H1 (cell line): ENCODE measurements around the gene TRIM58. TPM values are rescaled to one million over a fixed set of nuclear protein-coding genes. Genes with fewer than 3 reads are reported as not detected.

ENCODE experiments used
- CTCF ChIA-PET: fragments of 300-600 bp; sonication (Branson Sonifier 250); formaldehyde crosslinking; loops from one replicate; lab custom pipeline; 2021; ENCODE audit not compliant: partially characterized antibody; lab: Charles Lee
- POLR2A ChIA-PET: fragments of 300-600 bp; sonication (Branson Sonifier 250); formaldehyde crosslinking; loops from one replicate; lab custom pipeline; 2021; ENCODE audit warnings: inconsistent platforms; ENCODE audit not compliant: partially characterized antibody; lab: Charles Lee
- DNase-seq, 2 experiments: peaks; one replicate each; pipeline versions ENCODE4 v3.0.0 to v3.0.0-alpha.2; 2010 to 2022; ENCODE audit warnings: low spot score in 2 of 2, low read depth in 1 of 2, mixed read lengths in 1 of 2
- FAIRE-seq: peaks from 2 replicates; lab custom pipeline; 2011; peaks lifted over from hg19 to GRCh38; lab: Jason Lieb, UNC
- H2AFZ ChIP-seq: 2 replicates; pipeline ENCODE4 v1.8.1; 2012; ENCODE audit warnings: low read length, inconsistent platforms
- H2AK5ac ChIP-seq: 2 replicates; pipeline ENCODE4 v1.6.1; 2013; ENCODE audit warnings: low read depth, low read length
- H2BK120ac ChIP-seq: replicated peaks from 2 replicates; pipeline ENCODE3; 2013; ENCODE audit warnings: low read depth, low read length, inconsistent platforms
- H2BK12ac ChIP-seq: 2 replicates; pipeline ENCODE4 v1.6.1; 2013; ENCODE audit warnings: low read depth, low read length
- H2BK15ac ChIP-seq: 2 replicates; pipeline ENCODE4 v1.6.1; 2013; ENCODE audit warnings: low read length
- H2BK20ac ChIP-seq: 2 replicates; pipeline ENCODE4 v1.6.1; 2013; ENCODE audit warnings: low read length
- H2BK5ac ChIP-seq: 2 replicates; pipeline ENCODE4 v1.6.1; 2013; ENCODE audit warnings: low read depth, low read length
- H3K14ac ChIP-seq: 2 replicates; pipeline ENCODE4 v1.6.1; 2013; ENCODE audit warnings: inconsistent platforms; ENCODE audit not compliant: insufficient read length
- H3K18ac ChIP-seq: 2 replicates; pipeline ENCODE4 v1.6.1; 2013; ENCODE audit warnings: low read length; ENCODE audit errors: extremely low read depth
- H3K23ac ChIP-seq: 2 replicates; pipeline ENCODE4 v1.6.1; 2013; ENCODE audit warnings: inconsistent platforms; ENCODE audit not compliant: insufficient read length
- H3K23me2 ChIP-seq: 2 replicates; pipeline ENCODE4 v1.6.1; 2013; ENCODE audit warnings: low read depth, low read length
- H3K27ac ChIP-seq: 2 replicates; pipeline ENCODE4 v1.6.1; 2011; ENCODE audit warnings: low read depth, low read length, inconsistent platforms
- H3K27me3 ChIP-seq, 4 experiments: replicated peaks in 1 of 4; 1 replicate in 1 of 4; 2 replicates in 3 of 4; pipeline versions ENCODE4 v1.6.1 to v1.8.1; 2011 to 2013; ENCODE audit warnings: low read length in 3 of 4, mild to moderate bottlenecking in 3 of 4, inconsistent platforms in 2 of 4, mixed read lengths in 2 of 4, moderate library complexity in 1 of 4; ENCODE audit not compliant: control insufficient read depth in 3 of 4, insufficient read depth in 3 of 4; ENCODE audit errors: extremely low read depth in 1 of 4
- H3K36me3 ChIP-seq, 4 experiments: 2 replicates each; pipeline versions ENCODE4 v1.6.1 to v1.8.1; 2011 to 2013; ENCODE audit warnings: mild to moderate bottlenecking in 4 of 4, low read length in 3 of 4, moderate library complexity in 2 of 4, control low read depth in 1 of 4, inconsistent platforms in 1 of 4; ENCODE audit not compliant: insufficient read depth in 4 of 4, control insufficient read depth in 2 of 4
- H3K4ac ChIP-seq: replicated peaks from 2 replicates; pipeline ENCODE3; 2013; ENCODE audit warnings: low read length, low read depth, mixed read lengths, inconsistent platforms; ENCODE audit not compliant: insufficient read length
- H3K4me1 ChIP-seq, 4 experiments: replicated peaks in 1 of 4; 1 replicate in 1 of 4; 2 replicates in 3 of 4; pipeline versions ENCODE4 v1.6.1 to v1.8.1; 2011 to 2013; ENCODE audit warnings: low read length in 3 of 4, inconsistent platforms in 2 of 4, mixed read lengths in 1 of 4; ENCODE audit not compliant: insufficient read depth in 4 of 4, control insufficient read depth in 3 of 4
- H3K4me2 ChIP-seq, 2 experiments: 2 replicates each; pipeline versions ENCODE4 v1.6.1 to v1.8.1; 2011 to 2013; ENCODE audit warnings: low read depth in 2 of 2, low read length in 2 of 2, control low read depth in 1 of 2, inconsistent platforms in 1 of 2, mild to moderate bottlenecking in 1 of 2; ENCODE audit not compliant: insufficient read depth in 1 of 2
- H3K4me3 ChIP-seq, 4 experiments: fragments of 200-600, 300-600 bp in 1 of 4; sonication (generic), shearing (Covaris generic), sonication (Bioruptor Twin) in 1 of 4; 2 replicates each; pipeline versions ENCODE4 v1.5.1 to v1.8.1; 2011 to 2016; ENCODE audit warnings: low read length in 4 of 4, low read depth in 3 of 4, control low read depth in 2 of 4, inconsistent platforms in 2 of 4, mild to moderate bottlenecking in 2 of 4, mixed read lengths in 1 of 4, moderate library complexity in 1 of 4; ENCODE audit not compliant: insufficient read depth in 2 of 4; ENCODE audit errors: extremely low read depth in 1 of 4
- H3K56ac ChIP-seq: replicated peaks from 2 replicates; pipeline ENCODE3; 2013; ENCODE audit warnings: low read depth, mild to moderate bottlenecking, mixed read lengths, low read length, inconsistent platforms; ENCODE audit not compliant: insufficient read length
- H3K79me1 ChIP-seq: 2 replicates; pipeline ENCODE4 v1.6.1; 2013; ENCODE audit warnings: low read depth, low read length, control low read depth
- H3K79me2 ChIP-seq, 2 experiments: 2 replicates each; pipeline versions ENCODE4 v1.6.1 to v1.8.1; 2012 to 2013; ENCODE audit warnings: low read length in 2 of 2, mild to moderate bottlenecking in 2 of 2, inconsistent platforms in 1 of 2; ENCODE audit not compliant: insufficient read depth in 2 of 2, control insufficient read depth in 1 of 2
- H3K9ac ChIP-seq, 4 experiments: replicated peaks in 1 of 4; 1 replicate in 1 of 4; 2 replicates in 3 of 4; pipeline versions ENCODE4 v1.6.1 to v1.8.1; 2011 to 2013; ENCODE audit warnings: low read depth in 3 of 4, low read length in 3 of 4, control low read depth in 2 of 4, mild to moderate bottlenecking in 2 of 4, moderate library complexity in 2 of 4, inconsistent platforms in 1 of 4; ENCODE audit errors: extremely low read depth in 1 of 4
- H3K9me3 ChIP-seq, 2 experiments: 2 replicates each; pipeline versions ENCODE4 v1.6.1 to v1.8.1; 2012 to 2013; ENCODE audit warnings: mild to moderate bottlenecking in 2 of 2, moderate library complexity in 2 of 2, control low read depth in 1 of 2, inconsistent platforms in 1 of 2, low read depth in 1 of 2, low read length in 1 of 2, mixed read lengths in 1 of 2; ENCODE audit not compliant: insufficient read depth in 2 of 2
- H4K20me1 ChIP-seq, 2 experiments: replicated peaks in 1 of 2; 2 replicates each; pipeline versions ENCODE3 to v1.8.1; 2011 to 2013; ENCODE audit warnings: inconsistent platforms in 2 of 2, low read length in 2 of 2, mild to moderate bottlenecking in 1 of 2; ENCODE audit not compliant: insufficient read depth in 2 of 2, control insufficient read depth in 1 of 2
- H4K5ac ChIP-seq: 2 replicates; pipeline ENCODE4 v1.6.1; 2013; ENCODE audit warnings: low read length, low read depth, mixed read lengths, inconsistent platforms; ENCODE audit not compliant: insufficient read length
- H4K8ac ChIP-seq: 2 replicates; pipeline ENCODE4 v1.8.0; 2013; ENCODE audit warnings: mild to moderate bottlenecking, moderate library complexity, low read length, inconsistent platforms; ENCODE audit not compliant: insufficient read depth; ENCODE audit errors: extremely low read depth
- H4K91ac ChIP-seq: replicated peaks from 2 replicates; pipeline ENCODE3; 2013; ENCODE audit warnings: low read length, mixed read lengths, inconsistent platforms; ENCODE audit not compliant: insufficient read length
- CTBP2 ChIP-seq: IDR thresholded peaks from 2 replicates; pipeline ENCODE4 v1.7.0; 2011; ENCODE audit warnings: borderline replicate concordance, mild to moderate bottlenecking, moderate library complexity, mixed read lengths, low read length; ENCODE audit not compliant: insufficient read depth, insufficient read length
- E2F6 ChIP-seq: IDR thresholded peaks from 2 replicates; pipeline ENCODE4 v1.6.1; 2012; ENCODE audit warnings: inconsistent platforms
- KDM5A ChIP-seq: fragments of 200-600 bp; IDR thresholded peaks from 2 replicates; pipeline ENCODE4 v1.7.1; 2012; ENCODE audit warnings: mild to moderate bottlenecking, low read length, inconsistent platforms, mixed read lengths
- SAP30 ChIP-seq: fragments of 300-600 bp; sonication (generic); IDR thresholded peaks from 2 replicates; pipeline ENCODE4 v1.7.1; 2012; ENCODE audit warnings: low read length, moderate library complexity, mild to moderate bottlenecking, inconsistent platforms; ENCODE audit not compliant: insufficient read depth, insufficient replicate concordance
- SP2 ChIP-seq: IDR thresholded peaks from 2 replicates; pipeline ENCODE4 v1.6.1; 2012; ENCODE audit warnings: mild to moderate bottlenecking, low read length, inconsistent platforms
- TAF1 ChIP-seq: IDR thresholded peaks from 2 replicates; pipeline ENCODE4 v1.6.1; 2011; ENCODE audit warnings: mild to moderate bottlenecking, low read depth, low read length
- TCF12 ChIP-seq: IDR thresholded peaks from 2 replicates; pipeline ENCODE4 v1.6.1; 2011; ENCODE audit warnings: low read depth, mild to moderate bottlenecking, low read length
- WGBS, 2 experiments: shearing (Covaris generic) in 1 of 2; methylation state at CpG; one replicate each; pipeline versions ENCODE4 v1.1.6 to v1.1.7; 2013 to 2015; ENCODE audit warnings: low lambda C conversion rate in 2 of 2, mixed read lengths in 2 of 2, inconsistent platforms in 1 of 2, low coverage in 1 of 2, missing lambda C conversion rate in 1 of 2; ENCODE audit not compliant: insufficient replicate concordance in 2 of 2, insufficient coverage in 1 of 2, insufficient read length in 1 of 2; ENCODE audit errors: extremely low coverage in 1 of 2, missing lambda C conversion rate in 1 of 2; 5-methylcytosine and 5-hydroxymethylcytosine counted together
- polyA plus RNA-seq, 7 experiments: library from polyadenylated mRNA; depleted of rRNA in 3 of 7; stranded (reverse) in 5 of 7; unstranded in 2 of 7; fragments of >200 nt in 5 of 7; fragments of 200-250 nt in 2 of 7; gene quantifications; 1 replicate in 5 of 7; 2 replicates in 1 of 7; 4 replicates in 1 of 7; pipeline versions ENCODE4 v1.2.1 to v1.2.3, GENCODE V29; 2011 to 2013; ENCODE audit warnings: missing spikeins in 2 of 7, mixed read lengths in 2 of 7
- total RNA-seq: library from RNA; stranded (reverse); fragmentation: NEBNext Ultra II Directional; extraction: Animal tissue kit (Norgen Biotek cat#: 25700); gene quantifications from 2 replicates; pipeline ENCODE4 v1.2.1, GENCODE V29; 2021

TRIM58 gene
- total and polyA plus RNA-seq, 2 of the 8 experiments (the other 6 are each of a cell fraction or from before 2014, with no cell fraction given): 2.8 TPM; not detected in 1

- Histone ChIP-seq H3K23me2 (no peaks in the 10 kb centered on the region), H3K56ac (no peak overlapping the region), H2BK15ac (no peak overlapping the region), H3K4me3 (no peak overlapping the region), H3K27me3 (no peaks in the 10 kb centered on the region), H3K79me1 (no peaks in the 10 kb centered on the region), H4K8ac (no peak overlapping the region), H2AFZ (no peak overlapping the region), H3K4ac (no peak overlapping the region), H3K4me2 (no peak overlapping the region), H3K9ac (no peak overlapping the region), H3K79me2 (no peaks in the 10 kb centered on the region), H3K9me3 (peaks cover 43 to 67% of the 10 kb centered on the region in 2 experiments), H4K5ac (no peak overlapping the region), H2BK120ac (no peak overlapping the region), H2AK5ac (no peak overlapping the region), H2BK20ac (no peak overlapping the region), H4K91ac (no peak overlapping the region), H3K23ac (no peak overlapping the region), H3K27ac (no peak overlapping the region), H2BK5ac (no peak overlapping the region), H2BK12ac (no peak overlapping the region), H3K4me1 (no peaks in the 10 kb centered on the region), H4K20me1 (no peaks in the 10 kb centered on the region), H3K18ac (no peak overlapping the region), H3K36me3 (no peaks in the 10 kb centered on the region), H3K14ac (no peak overlapping the region)
- FAIRE-seq (no peak), DNase-seq (no peak)
- WGBS, 2 experiments: 74% methylated on average over 17 of the region's 17 CpGs; no CpG with 5 or more reads in 1 of the 2 experiments
- ChIA-PET CTCF (no interaction called here), POLR2A (no interaction called here)
- TF ChIP-seq E2F6: no peak
- TF ChIP-seq SP2: no peak
- no peak for TF ChIP-seq TAF1
- no peak for TF ChIP-seq SAP30
- TF ChIP-seq CTBP2: no peak
- no peak for TF ChIP-seq KDM5A
- TF ChIP-seq TCF12: no peak
Observed at GRCh38 chr1:247864644-247865043, 7.7 kb downstream of the TRIM58 start.
